ENCODE measurements around the gene CLRN3.

CLRN3 gene, protein sequence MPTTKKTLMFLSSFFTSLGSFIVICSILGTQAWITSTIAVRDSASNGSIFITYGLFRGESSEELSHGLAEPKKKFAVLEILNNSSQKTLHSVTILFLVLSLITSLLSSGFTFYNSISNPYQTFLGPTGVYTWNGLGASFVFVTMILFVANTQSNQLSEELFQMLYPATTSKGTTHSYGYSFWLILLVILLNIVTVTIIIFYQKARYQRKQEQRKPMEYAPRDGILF

DNA sequence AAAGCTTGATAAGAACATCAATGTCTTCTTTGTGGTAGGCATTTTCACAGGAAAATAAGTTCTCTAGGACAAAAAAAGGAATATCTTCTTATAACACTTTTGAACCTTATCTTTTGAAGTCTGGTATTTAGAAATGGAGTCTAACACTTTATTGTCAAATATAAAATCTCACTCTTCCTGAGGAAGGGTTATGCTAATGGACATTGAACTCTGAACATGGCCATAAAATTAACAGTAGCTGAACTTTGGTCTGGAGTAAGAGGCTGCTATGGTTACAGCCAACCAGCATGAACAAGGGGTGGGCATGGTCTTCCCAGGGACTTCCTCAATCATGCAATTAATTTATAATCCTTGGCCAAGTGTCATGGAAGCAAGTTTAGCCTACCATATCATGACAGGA is at the start of gene CLRN3:
CLRN3 (minus strand) TSS at position 199 of the 400 bp plus-strand sequence; CDS start at position 42, 157 bp downstream.
- no peak for DNase-seq (ENCODE audit: low spot score)

DNA sequence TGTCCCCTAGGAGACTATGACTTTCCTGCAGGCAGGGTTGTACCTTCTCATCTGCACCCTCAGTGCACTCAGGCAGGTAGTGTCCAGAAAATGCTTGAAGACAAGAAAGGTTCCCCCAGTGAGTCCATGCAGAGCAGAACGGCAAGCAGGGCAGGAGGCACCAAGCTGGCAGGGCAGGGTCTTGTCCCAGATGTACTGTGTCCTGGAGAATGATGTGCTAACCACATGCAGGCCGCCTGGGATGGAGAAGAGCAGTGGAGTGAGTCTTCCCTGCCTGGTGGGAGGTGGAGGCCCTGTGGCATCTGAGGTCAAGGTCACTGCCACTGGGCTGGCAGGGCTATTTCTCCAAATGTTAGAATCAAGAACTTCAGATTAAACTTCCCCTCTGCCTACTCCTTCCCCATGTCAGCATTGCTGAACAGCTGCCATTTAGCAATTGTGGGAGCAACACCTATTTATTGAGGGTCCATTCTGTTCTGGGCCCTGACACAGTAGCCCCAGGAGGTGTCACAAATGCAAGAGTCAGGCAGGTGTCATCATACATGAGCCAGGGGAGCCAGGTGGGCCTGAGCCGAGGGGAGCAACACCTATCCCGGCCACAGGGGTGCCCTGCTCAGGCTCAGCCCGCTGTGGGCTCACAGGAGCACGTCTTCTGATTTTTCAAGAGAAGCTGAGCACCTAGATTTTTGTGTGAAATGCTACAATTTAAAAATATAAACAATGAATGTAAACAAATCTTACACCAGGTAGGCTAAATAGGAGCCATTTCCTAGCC is 48.3 kb upstream of the CLRN3 start:
- no peak for DNase-seq (ENCODE audit: low spot score)

DNA sequence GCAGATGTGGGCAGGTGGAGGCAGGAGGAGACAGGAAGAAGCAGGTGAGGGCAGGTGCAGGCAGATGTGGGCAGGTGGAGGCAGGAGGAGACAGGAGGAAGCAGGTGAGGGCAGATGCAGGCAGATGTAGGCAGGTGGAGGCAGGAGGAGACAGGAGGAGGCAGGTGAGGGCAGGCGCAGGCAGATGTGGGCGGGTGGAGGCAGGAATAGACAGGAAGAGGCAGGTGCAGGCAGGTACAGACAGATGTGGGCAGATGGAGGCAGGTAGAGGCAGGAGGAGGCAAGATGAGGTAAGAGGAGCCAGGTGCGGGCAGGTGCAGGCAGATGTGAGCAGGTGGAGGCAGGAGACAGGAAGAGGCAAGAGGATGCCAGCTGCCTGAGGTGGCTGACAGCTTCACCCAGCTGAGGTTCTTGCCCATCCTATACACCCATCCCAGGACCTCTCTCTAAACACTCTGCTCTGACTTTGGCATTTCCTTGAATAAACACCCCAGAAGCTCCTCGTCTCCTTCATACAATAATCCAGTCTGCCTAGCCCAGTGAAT is 47.1 kb upstream of the CLRN3 start:
- DNase-seq (ENCODE audit: low spot score), result no peak

DNA sequence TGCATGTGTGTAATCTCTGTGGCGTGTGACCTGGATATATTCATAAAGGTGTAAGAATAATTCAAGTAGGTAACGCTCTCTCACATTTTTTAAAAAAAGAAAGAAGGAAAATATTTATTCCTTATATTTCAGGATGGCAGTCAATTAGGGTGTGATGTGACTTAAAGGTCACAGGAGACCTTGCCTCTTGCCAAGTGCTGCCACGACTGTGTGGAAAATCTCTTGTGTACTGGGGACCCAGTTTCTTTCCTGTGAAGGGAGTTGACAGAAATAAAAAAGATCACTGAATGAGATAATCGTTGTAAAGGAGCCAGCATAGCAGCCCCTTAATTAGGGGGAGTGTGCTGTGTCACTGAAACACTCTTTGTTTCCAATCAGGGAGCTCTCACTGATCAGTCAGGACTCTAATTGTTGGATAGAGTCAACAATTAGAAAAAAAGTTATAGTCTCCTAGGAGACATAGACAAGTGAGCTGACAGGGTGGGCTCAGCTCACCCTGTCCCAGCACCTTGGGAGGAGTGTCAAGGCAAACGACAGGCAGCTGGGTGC is 45.2 kb upstream of the CLRN3 start:
- DNase-seq (ENCODE audit: low spot score), result no peak

DNA sequence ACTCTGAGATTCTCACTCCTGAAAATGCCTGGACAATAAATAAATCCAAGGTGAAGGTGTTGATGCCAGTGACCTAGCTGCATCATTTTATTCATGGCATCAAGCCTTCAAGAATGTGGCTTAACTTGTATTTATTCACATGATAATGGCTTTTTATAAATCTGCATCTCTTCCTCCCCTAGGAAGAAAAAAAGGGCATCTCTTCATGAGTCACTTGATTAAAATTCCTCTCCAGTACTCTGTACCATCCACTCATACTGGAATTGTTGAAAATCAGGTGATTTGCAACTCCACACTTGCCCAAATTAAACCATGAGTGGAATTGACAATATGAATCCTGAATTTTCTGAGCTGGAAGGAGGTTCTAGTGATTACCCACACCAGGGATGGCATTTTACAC is 44.3 kb upstream of the CLRN3 start:
- DNase-seq (ENCODE audit: low spot score), result no peak

DNA sequence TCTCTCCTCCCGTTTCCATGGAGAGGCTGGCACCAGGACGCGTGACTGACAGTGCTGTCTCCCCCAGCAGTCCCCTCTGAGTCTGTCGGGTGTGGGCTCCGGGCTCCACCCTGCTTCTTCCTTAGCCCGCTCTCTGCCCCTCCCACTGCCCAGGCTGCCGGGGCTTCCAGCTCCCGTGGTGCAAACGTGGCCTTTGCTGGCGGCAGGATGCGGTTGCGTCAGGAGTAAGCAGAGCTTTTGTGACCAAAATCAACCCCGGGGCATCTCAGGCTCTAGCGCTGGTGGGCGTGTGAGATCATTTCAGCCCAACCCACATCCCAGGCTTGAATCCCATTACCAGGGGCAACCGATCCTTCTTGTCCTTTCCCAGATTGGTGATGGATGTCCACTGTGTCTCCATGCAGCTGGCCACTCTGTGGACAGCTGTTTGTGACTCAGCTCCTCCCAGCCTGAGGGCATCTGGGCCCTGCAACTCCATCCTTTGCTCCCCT is 42.4 kb upstream of the CLRN3 start:
- DNase-seq (ENCODE audit: low spot score), result no peak

DNA sequence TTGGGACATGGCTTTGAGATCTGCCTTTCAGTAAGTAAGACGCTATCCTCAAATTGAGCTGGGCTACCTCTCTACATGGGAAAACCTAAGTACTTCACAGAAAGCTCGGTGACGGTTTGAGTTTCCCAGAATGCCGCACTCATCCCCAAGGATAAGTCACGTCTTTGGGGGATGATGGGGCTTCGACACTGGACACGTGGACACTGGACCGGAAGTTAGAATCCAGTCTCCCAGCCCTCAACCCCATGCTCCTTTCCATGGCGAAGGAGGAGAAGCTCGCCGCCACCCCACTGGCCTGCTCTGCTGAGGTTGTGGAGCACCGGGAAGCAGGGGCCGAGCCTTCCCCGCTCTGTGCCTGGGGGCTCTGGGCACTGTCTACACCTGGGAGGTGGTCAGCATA is 41.6 kb upstream of the CLRN3 start:
- DNase-seq (ENCODE audit: low spot score), result no peak

DNA sequence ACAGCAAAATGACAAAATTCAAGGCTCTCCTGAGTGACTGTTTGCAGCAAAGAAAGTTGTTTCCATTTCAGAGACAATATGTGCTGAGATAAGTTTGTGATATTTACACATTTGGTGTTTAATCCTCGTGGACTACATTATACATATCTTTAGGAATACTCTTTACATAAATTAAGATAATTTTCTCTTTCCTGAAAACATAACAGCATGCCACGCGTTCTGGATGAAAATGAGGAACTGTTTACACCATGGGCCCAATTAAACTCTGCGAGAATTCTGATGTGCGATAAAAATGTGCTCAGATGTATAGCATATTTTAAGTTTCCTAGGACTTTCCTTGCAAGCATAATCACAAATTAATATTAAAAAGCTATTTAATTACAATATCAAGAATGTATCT is 40.5 kb upstream of the CLRN3 start:
- DNase-seq (ENCODE audit: low spot score), result no peak

DNA sequence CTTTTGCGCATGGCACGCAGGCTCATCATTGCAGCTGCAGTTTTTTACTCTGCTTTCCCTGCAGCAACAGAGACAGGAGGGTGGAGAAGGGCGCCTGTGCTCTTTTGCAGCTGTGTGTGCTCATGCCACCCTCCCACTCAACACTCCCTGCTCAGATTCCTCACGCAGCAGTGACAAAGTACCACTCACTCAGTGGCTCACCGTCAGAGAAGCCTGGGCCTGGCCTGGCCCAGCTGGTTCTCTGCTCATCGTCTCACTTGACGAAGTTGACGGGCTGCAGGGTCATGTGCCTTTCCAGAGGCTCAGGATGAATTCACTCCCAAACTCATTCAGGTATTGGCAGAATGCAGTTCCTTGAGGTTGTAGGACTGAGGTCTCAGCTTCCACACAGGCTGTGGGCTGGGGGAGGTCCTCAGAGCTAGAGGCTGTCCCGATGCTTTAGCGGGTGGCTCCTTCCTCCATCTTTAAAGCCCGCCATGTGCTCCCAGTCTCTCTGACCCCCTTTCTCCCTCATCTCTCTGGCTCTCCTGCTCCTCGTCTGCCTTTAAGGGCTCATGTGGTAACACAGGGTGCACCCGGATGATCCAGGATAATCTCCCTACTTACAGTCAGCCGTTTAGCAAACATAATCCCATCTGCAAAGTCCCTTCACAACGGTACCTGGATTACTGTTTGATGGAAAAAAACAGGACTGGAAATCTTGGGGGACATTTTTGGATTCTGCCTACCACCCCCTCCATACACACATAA is 40.0 kb upstream of the CLRN3 start:
- no peak for DNase-seq (ENCODE audit: low spot score)

DNA sequence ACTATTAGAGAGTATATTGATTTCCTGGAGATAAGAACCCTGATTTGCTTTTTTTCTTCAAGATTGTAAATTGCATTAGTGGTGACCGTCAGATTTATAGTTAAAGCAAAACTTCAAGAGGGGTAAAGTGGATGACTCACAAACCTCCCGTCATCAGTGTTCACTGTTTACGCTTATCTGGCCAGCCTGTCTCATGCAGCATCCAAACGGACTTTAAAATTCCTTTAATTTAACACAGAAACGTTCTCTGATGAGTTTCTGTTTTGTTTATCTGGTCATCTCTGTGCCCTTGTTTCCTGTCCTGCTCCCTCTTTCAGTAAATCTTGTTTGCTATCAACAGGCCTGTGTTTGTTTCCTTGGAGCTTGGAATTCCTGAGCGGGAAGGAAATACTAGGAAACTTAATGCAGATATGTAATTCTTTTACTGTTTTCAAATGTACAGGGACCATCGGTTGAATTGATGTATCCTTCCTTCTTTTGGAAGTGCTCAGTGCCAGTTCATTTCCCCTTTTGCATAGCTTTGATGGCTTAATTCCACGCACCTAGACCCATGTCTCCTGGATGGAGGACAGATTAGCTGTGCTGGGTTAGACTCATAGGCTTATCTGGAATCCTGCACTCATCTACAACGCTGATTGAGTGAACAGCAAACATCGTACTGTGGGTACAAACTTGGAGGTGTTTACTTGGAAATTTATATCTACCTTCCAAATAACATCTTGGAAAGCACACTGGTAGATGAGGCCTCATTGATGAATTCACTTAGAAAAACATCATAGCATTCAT is 35.5 kb upstream of the CLRN3 start:
- no peak for DNase-seq (ENCODE audit: low spot score)

DNA sequence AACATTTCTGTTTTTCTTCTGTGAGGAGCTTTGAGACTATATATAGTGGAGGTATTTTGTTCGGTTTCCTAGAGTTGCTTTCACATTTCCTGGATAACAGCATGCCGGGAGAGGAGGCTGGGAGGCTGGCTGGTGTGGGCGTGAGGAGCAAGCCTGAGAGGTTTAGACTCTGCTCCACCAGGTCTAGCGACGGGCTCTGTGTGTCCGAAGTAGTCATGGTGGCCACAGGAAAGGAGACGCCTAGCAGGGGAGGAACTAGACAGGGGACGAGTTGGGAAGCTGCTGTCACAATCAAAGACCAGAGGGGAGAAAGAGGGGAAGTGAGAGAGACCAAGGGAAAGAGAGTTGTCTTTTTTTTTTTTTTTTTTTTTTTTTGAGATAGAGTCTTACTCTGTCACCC is 33.7 kb upstream of the CLRN3 start:
- no peak for DNase-seq (ENCODE audit: low spot score)

DNA sequence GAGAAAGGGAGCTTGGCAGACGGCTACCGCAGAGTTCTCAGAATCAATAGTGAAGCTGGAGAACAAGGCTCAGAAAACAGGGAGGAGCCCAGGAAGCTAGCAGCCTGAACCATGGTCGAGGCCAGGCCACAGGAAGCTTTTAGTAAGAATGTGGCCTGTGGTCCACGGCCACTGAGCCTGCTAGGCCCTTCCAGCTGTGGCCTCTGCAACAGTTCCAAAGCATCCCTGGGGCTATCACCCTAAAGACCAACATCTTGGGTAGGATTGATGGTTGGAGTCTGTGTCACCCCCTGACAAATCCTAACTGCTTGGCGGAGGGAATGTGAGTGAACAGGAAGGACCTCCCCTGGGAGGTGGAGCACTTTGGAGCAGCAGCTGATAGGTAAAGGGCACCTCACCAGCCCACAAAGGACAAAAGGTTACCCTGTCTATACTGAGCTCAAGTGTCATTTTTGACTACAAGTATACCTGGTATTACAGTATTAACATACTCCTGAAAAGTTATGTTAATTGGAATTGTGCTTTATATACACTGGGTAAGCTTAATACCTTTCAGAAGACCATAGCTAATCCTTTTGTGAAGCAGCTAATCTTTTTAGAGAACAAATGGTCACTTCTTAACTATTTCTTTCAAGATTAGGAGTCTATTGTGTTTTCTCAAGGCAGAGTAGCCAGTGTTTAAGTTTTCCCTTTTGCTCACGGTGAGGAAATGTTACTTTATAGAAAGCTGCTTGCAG is 32.9 kb upstream of the CLRN3 start:
- no peak for DNase-seq (ENCODE audit: low spot score)

DNA sequence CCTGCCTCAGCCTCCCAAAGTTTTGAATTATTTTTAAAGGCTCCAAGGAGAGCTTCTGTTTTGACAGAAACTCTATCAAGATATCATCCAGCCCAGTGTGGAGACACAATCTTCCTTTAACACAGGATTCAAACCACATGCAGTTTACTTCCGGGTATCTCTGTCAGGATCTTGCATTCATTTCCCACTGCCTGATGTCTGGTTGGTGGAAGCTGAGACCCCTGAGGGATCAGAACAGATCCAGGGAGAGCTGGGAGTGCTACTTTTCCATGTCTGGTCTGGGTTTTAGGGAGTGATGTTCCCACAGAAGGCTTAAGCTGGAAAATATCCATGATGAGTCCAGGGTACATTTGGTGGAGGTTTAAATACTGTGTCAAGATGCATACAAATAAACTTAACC is 30.9 kb upstream of the CLRN3 start:
- DNase-seq (ENCODE audit: low spot score), result no peak

DNA sequence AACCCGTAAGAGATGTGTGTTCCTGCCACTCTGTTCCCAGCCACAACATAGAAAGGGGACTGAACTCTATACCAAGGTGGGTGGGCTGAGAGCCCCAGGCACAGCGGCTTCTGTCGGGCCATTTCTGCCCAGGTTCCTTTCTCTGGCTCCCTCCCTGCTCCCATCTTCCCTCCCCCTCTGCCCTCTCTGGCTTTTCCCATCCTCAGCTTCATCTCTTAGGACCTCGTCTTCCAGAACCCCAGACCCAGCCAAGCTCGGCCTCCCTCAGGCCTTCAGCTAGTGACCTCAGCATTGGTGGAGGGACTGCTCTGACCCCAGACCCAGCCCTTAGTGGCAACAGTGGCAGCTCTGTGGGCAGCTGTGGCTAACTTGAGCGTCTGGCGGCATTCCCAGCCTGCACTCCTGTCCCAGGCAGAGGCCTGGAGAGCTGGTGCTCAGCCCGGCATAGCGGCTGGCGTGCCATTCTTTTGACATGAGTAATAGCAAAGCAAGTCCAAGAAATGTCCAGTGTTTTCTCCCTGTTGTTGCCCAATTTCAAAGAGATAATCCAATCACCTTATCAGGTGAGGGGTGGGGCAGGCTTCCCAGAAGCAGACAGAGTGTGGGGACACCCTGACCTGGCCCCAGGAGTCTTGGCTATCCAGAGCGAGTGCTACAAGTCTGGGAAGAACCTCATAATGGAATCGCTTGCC is 30.1 kb upstream of the CLRN3 start:
- DNase-seq (ENCODE audit: low spot score), result no peak

DNA sequence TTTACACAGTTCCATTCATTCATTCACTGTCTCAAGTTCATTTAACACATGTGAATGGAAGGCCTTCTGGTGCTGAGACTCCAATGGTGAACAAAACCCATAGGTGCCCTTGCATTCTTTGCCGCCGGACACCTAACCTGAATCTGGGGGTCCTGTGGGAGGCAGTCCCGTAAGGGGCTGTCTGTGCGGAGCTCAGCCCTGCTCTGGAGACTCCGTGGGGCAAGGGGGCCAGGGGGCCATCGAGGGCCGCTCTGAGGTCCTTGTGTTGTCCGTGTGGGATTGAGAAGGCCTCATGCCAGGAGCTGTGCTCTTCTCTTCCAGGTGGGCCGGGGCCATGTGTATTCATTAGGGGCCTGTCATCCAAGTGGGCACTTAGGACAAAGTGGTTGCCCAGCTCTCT is 29.5 kb upstream of the CLRN3 start:
- no peak for DNase-seq (ENCODE audit: low spot score)

DNA sequence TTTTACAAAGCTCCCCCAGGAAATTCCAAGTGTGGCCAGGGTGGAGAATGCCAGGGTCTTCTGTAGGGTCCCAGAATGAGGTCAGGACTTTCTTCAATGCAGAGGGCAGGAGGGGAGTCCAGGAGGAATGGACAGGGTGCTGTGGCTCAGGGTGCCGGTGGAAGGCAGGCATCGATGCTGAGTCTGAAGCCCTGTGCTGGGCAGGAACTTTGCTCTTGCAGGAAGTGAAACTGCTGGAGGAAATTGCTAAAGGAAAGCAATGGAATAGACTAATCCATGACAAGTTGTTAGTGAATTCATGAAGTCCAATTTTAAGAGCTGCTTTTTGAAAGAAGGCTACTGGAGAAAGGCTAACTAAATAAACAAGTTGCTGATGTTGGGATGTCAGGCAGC is 29.0 kb upstream of the CLRN3 start:
- no peak for DNase-seq (ENCODE audit: low spot score)

DNA sequence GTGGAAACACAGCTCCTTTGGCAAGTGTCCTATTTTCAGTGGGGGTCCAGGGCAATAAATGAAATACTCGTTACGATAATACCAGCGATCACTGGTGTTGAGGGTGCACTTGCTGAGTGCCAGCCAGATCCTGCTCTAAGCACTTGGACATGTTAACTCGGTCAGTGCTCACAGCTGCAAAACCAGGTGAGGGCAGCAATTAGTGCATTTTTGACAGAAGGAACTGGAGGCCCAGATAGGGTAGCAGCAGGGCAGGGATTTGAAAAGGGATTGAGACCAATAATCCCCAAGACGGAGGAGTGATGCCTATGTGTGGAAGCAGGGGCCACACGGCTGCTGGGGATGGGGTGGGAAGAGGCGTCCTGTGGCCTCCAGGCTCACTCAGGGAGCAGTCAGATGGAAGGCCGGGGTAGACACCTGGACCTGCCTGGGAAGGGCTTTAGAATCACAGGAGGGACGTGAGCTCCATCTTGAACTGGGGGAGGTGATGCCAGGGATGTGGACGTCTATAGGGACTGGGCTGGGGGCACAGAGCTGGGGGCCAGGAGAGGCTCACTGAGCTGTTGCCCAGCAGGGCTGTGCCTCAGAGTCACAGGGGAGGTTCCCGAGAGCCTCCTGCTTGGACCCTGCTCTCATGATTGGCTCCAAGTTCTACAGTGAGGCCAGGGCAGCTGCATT is 28.5 kb upstream of the CLRN3 start:
- no peak for DNase-seq (ENCODE audit: low spot score)

DNA sequence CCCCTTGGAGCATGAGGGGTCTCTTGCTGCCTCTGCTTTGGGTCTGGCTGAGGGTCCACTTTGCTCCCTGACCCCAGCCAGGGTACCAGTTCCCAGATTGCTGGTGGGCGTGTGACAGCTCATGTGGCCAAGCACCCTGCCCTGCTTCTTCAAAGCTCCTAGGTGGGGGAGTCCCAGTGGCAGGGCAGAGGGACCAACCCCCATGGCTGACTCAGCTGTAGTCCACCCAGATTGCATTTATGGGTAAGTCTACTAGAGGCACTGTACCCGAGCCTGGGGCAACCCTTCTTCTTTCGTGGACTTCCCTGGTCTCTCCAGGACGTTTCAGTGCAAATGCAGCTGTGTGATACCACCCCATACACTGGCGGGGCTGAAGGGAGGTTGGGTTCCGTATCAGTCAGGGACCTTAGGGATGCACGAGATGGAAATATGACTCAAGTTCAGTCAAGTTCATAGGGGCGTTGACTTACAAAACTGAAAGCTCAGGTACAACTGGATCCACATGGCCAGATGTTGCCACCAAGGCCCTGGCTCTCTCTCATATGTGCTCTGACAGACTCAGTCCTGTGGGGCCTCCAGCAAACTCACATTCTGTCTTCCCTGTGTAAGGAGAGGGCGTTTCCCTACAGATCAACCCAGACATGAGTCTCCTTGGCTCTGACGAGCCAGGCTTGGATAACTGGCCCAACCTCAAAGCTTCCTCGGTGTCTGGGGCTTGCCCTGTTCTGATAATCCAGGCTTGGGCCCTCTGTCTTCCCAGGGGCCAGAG is 27.7 kb upstream of the CLRN3 start:
- DNase-seq (ENCODE audit: low spot score), result no peak
